HG03460 (cell line): ENCODE data around the gene SURF1.
"Not testable (repeated sequence)": the region's sequence is repeated elsewhere in the genome, so short reads cannot be mapped to it uniquely, and the experiment has no call there.

Experiments used
- ATAC-seq: cut with Tn5 transposase; IDR thresholded peaks from one replicate; pipeline ENCODE4 v1.9.1; 2021; ENCODE audit not compliant: unreplicated experiment

SURF1 gene, protein sequence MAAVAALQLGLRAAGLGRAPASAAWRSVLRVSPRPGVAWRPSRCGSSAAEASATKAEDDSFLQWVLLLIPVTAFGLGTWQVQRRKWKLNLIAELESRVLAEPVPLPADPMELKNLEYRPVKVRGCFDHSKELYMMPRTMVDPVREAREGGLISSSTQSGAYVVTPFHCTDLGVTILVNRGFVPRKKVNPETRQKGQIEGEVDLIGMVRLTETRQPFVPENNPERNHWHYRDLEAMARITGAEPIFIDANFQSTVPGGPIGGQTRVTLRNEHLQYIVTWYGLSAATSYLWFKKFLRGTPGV

DNA sequence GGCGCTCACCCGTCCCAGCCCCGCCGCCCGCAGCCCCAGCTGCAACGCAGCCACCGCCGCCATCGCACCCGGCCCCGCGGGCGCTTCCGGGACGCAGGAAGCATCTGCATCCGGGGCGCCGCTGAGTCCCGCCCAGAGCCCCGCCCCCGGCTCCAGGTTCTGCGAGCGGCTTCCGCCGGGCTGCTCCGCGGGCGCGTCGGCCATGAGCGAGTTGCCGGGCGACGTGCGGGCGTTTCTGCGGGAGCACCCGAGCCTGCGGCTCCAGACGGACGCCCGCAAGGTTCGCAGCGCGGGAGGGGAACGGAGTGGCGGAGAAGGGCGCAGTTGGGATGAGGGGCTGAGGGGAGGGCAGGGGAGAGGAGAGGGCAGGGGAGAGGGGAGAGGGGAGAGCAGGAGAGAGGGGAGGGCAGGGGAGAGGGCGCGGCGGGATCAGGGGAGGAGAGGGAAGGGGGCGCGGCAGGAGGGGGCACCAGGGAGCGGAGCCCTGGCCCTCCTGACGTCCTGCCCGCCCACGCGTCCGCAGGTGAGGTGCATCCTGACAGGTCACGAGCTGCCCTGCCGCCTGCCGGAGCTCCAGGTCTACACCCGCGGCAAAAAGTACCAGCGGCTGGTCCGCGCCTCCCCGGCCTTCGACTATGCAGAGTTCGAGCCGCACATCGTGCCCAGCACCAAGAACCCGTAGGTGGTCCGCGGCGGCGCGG is at the start of gene SURF1, which contains the start of gene SURF2:
Gene SURF1 (minus strand): TSS at position 97 of the 701 bp plus-strand sequence. CDS start 34 bp downstream, at position 63.
Gene SURF2 (plus strand): TSS at position 160 of the 701 bp plus-strand sequence. CDS start 43 bp downstream, at position 203.
- peak; percentile 60 for ATAC-seq

DNA sequence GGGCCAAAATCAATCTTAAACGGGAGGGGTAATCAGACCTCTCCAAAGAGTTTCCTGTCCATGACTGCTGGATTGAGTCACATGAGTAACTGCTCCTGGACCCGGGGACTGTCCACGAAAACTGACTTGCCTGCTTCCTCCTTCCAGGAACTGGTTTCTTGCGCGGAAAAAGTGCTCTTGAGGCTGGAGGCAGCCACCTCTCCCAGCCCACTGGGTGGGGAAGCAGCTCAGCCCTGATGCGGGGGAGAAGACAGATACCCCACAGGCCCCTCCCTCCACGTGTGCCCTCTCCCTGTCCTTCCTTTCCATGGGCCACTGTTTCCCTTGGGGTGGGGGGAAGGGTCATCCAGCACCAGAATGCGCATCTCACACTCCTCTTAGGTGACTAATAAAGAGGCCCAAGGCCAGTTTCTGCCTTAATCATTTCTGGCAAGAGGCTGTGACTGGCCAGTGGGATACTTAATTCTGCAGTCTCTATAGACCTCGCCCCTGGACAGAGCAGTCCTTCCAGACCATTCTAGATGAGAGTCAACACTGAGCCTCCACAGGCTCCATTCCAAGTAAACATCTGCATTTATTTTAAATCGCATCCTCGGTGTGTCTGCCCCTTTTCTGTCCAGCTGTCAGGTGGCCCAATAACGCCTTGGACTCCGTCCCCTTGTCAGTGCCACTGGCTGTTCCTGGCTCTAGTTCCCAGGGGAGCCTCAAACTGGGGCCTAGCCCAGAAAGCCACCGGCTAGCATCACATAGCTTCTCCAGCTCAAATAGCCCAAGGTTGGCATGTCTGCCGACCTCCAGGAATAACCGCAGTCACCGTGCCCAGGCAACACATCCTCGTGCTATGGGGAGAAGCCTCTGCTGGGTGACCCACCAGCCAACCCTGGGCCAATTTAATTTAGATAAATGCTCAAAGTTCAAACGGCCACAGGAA is 49.5 kb upstream of the SURF1 start:
- no peak for ATAC-seq

DNA sequence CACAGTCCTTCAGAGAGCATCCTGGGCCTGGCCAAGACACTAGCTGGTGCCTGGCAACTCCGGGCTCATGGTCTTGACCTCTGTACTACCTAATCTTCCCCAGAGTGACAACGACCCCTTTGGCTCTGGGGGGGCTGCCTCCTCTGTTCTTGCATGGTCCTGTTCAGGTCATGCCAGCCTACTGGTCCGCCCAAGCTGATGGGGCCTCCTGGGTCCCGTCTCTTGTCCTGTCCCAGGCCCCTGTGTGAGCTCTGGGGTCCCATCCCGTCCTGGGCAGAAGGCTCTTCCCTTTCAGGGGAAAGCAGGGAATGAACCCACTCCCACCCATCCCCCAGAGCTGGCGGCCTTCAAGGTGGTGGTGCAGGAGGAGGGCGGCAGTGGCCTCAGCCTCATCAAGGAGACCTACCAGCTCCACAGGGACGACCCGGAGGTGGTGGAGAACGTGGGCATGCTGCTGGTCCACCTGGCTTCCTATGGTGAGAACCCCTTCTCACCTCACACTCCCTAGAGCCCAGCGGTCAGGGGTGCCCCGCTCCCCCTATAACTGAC is 48.2 kb upstream of the SURF1 start:
- no peak for ATAC-seq

DNA sequence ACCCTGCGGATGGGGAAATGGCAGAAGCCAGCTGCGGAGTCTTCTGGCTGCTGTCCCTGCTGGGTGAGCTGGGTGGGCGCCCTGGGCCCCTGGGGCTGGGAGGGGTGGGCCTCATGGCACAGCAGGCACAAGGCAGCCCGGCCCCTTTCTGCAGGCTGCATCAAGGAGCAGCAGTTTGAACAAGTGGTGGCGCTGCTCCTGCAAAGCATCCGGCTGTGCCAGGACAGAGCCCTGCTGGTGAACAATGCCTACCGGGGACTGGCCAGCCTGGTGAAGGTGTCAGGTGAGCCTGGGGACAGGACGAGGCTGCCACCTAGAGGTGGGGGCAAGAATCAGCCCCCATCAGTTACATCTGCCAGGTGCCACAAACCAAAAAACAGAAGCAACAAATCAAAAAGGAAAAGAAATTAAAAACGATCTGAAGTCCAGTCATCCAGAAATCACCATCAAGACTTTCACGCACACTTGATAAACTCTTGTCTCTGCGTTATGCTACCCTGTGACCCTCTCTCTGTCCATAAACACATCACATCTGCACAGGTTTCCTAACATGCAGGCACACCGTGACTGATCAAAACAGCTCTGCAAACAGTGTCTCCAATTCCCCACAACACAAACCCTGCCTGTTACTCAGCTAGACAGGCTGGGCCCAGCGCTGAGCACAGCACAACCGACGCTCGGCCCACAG is 47.6 kb upstream of the SURF1 start:
- ATAC-seq, result no peak

DNA sequence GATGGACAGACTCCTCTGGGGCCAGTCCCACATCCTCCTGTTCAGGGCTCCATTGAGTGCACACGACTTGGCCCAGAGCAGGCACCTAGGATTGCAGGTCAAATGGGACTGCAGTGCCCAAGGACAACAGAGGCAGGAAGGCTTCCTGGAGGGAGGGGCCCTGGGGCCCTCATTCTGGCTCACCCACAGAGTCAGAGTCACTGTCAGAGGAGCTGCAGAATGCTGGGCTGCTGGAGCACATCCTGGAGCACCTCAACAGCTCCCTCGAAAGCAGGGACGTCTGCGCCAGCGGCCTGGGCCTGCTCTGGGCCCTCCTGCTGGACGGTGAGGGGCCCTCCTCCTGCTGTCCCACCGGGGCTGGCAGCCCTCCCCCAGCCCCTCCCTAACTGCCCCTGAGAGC is 46.4 kb upstream of the SURF1 start:
- no peak for ATAC-seq

DNA sequence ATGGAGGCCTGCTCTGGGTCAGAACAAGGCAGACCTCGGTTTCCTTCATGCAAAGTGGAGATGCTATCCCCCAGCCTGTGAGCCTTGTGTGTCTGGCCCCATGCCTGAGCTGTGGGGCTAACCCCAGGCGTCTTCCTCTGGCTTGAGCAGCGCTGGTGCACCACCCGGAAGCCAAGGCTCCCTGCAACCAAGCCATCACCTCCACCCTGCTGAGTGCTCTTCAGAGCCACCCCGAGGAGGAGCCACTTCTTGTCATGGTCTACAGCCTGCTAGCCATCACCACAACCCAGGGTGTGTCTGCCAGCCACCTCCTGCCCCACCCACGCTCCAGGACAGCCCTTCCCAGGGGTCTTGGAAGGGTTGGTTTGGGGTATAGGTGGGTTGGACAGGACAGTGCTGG is 45.3 kb upstream of the SURF1 start:
- no peak for ATAC-seq

DNA sequence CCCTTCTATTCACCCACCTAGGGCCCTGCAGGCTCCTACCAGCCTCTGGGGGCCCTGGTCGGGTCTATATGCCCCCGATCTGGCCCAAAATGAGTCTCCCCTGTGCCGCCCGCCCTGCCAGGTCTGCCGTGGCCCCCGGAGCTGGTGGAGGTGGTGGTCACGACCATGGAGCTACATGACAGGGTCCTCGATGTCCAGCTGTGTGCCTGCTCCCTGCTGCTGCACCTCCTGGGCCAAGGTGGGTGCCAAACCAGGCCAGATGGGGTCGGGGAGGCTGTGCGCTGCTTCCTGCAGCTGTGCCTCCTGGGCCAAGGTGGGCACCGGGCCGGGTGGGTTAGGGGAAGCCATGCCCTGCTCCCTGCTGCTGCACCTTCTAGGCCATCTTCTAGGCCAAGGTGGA is 44.0 kb upstream of the SURF1 start:
- no peak for ATAC-seq

DNA sequence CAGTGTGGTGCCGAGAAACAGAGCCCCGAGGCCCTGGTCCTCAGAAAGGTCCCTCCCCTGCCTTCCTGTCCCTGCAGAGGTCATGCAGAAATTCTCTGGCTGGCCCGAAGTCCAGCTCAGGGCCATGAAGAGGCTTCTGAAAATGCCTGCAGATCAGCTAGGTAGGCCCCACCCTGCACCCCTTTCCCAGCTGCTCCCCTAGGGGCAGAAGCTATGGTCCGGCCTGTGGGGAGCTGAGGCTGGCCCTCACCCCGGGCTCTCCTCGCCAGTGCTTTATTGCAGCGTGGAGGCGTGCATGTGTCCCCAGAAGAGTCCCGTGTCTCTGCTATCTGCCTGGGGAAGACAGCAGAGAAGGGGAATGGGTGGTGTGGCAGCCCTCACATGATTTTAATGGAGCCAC is 41.6 kb upstream of the SURF1 start:
- no peak for ATAC-seq

DNA sequence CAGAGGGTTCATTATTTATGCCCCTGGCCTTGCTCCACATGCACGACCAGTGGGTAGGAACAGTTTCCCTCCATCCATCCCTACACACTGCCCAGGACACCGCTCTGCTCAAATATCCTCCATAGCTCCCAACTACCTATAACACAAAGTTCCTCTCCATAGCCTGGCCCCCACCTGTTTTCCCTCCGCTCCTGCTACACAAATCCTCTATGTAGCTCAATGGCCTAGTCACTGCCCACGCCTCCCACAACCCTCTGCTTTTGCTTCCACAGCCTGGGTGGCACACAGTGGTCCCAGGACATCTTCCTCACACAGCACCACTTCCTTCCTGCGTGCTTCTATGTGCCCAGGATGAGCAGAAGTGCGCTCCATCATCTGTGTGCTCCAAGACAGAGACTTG is 41.1 kb upstream of the SURF1 start:
- no peak for ATAC-seq

DNA sequence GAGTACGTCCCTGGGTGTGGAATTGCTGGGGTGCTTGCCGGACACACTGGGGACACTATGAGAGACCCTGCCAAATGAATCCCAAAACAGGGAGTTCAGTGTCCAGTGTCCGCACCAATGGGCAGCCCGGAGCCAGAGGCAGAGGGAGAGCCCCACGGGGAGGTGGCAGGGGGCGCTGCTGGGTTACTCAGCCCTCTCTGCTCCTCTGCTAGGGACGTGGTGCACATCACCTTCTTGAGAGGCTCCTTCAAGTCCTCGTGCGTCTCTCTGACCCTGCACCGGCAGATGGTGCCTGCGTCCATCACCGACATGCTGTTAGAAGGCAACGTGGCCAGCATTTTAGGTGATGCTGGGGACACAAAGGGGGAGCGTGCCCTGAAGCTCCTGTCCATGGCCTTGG is 40.7 kb upstream of the SURF1 start:
- no peak for ATAC-seq

DNA sequence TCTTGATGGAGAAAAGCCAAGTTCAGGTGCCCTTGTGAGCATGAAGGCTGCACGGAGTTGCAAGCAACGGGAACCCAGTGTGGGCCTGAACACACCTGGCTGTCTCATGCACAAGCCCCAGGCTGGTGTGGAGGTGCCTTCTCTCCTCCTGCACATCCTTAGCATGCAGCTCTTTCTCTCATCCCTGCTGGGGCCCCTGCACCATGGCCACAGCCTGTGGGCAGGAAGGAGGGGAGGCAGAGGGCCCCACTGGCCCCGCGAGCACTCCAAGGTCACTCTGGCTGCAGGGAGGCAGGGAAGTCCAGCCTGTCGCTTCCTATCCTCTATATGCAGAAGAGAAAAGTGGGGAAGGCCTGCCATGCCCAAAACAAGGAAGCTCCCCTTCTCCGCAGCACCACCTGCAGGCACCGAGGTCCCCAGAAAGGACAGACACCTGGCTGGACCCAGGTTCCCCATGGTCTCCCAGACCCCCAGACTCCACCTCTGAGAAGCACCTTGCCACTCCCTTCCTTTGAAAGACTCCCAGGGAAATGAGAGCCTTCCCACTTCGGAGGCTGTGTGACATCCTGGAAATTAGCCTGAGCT is 38.5 kb upstream of the SURF1 start:
- ATAC-seq, result no peak

DNA sequence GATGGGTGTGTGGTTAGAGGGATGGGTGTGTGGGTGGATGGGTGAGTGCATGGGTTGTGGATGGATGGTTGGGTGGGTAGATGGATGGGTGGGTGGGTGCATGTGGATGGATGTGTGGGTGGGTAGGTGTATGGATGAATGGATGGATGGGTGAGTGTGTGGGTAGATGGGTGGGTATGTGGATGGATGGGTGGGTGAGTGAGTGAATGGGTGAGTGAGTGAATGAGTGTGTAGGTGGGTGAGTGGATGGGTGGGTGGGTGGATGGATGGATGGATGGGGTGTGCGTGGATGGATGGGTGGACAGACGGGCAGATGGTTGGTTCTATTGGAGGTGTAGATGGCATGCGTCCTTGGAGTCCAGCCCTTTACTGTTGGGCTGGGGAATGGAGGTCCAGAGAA is 37.1 kb upstream of the SURF1 start:
- no peak for ATAC-seq

DNA sequence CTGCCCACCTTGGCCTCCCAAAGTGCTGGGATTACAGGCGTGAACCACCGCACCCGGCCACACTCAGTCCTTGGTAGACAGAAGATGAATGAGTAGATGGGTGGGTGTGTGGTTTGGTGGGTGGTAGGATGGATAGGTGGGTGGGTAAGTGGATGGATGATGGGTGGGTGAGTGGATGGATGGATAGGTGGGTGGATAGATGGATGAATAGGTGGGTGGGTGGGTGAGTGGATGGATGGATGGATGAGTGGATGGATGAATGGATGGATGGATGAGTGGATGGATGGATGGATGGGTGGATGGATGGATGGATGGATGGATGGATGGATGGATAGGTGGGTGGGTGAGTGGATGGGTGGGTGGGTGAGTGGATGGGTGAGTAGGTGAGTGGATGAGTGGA is 36.0 kb upstream of the SURF1 start:
- not testable (repeated sequence) for ATAC-seq

DNA sequence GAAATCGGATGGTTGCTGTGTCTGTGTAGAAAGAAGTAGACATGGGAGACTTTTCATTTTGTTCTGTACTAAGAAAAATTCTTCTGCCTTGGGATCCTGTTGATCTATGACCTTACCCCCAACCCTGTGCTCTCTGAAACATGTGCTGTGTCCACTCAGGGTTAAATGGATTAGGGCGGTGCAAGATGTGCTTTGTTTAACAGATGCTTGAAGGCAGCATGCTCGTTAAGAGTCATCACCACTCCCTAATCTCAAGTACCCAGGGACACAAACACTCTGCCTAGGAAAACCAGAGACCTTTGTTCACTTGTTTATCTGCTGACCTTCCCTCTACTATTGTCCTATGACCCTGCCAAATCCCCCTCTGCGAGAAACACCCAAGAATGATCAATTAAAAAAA is 35.2 kb upstream of the SURF1 start:
- not testable (repeated sequence) for ATAC-seq

DNA sequence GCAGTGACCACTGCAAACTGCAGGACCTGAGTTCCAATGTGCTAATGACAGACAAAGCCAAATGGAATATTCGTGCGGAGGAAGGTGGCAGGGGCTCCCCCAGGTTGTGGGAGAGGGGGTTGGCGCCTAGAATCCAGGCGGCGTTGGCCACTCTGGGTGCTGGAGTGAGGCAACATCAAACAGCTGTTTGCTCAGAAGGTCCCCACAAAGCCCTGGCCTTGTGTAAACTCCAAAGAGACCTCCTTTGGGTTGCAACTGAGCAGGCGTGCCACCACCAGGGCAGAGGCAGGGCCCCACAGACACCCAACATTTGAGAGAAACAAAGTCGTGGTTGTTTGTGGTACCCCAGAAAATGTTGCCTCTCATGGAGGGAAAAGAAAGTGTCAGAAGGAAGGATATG is 34.4 kb upstream of the SURF1 start:
- ATAC-seq, result no peak

DNA sequence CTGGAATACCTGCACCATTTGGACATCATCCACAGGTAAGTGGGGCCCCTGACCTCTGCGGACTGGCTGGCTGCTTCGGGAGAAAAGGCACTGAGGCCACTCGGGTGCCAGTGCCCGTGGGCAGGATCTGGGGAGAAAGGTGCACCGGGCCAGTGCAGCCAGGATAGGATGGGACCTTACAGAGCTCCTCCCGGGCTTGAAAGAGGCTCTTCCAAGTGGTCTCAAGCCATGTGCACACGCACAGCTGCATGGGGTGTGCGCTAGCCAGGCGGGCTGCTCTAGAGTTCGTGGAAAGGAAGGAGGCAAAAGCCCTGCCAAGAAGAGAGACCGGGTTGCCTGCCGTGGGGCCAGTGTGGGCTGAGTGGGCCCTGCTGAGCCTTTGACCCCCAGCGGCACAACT is 33.3 kb upstream of the SURF1 start:
- no peak for ATAC-seq

DNA sequence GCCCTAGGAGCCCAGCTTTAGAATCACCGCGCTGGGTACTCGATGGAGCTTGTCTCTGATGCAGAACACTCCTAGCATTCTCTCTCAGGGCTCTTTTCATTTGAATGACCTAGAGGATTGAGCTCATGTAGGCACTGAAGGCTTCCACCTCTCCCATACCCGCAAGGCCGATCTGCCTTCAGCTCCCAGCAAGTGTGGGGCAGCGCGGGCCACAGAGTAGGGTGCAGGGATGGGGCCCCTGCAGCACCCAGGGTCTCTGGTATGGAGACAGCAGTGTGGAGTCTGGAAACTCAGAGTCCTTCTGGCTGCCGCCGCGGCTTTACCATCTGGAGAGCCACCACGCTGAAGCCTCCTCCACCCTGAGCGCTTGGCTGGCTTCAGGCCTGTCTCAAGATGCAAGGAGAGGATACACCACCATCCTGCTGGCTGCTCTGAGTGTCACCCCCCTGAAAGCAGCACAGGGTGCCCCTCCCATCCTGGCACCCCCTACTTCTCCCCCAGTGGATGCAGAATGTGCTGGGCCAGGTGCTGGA is 32.8 kb upstream of the SURF1 start:
- no peak for ATAC-seq

DNA sequence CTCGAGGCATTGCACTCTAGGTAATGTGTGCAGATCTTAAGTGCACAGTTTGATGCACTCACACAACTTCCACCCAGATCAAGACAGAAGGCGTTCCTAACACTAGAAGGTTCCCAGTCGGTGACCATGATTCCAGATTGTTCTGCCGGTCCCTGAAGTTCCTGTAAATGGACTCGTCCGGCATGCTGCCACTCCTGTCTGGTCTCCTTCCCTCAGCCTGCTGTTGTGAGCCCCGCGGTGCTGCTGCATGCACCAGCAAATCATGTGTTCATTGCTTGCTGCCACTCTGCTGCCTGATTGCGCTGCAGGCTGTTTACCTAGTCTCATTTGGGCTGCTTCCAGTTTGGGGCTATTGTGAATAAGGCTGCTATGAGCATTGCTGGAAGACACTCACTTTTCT is 31.4 kb upstream of the SURF1 start:
- ATAC-seq, result no peak

DNA sequence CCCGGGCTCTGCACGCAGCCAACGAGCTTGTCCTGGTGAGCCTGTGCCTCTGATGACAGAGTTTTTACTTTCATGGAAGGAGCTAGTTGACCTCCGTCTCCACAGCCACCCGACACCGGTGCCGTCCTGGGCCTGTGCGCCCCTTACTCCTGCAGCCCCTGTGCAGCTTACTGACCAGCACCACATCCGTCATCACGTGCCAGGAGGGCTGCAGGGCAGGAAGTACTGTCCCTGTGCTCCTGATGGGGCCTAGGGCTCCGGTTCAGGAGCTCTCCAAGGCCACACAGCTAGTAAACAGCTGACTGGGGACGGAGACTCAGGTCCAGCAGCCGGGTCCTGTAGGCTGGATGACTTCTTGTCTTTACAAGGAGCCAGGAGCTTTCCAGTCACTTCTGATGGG is 30.1 kb upstream of the SURF1 start:
- ATAC-seq, result no peak

DNA sequence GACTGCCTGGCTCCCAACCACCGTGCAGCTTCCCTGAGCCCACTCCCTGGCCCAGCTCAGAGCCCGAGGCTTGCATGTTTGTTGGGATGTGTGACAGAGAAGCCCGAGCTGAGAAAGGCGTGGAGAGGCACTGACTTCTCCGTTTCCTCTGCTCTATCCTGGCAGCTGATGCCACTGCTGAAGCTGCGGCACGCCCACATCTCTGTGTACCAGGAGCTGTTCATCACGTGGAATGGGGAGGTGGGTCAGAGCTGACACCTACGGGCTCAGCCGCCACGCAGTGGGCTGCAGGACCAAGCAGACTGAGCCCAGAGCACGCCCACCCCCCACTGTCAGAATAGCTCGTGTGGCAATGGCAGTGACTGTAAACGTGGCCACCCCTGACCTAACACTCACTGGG is 29.2 kb upstream of the SURF1 start:
- ATAC-seq, result no peak
